ENCODE measurements around the gene HOXC13.

HOXC13 gene

GRCh38 chr12:53955776-53956250 is 17.2 kb downstream of the HOXC13 start:
- TF ChIP-seq POLR2AphosphoS5 (IDR thresholded peaks at IDR 0.05; ENCODE audit: low read depth, low read length) (no peak), FOXP2 (optimal IDR thresholded peaks at IDR 0.05; ENCODE audit: borderline replicate concordance, extremely low read depth, extremely low read length, insufficient read depth) (no peak), SIN3A (IDR thresholded peaks at IDR 0.05; ENCODE audit: borderline replicate concordance, insufficient read depth, low read length) (no peak), TAF1 (IDR thresholded peaks at IDR 0.05; ENCODE audit: borderline replicate concordance, insufficient read depth, low read length) (no peak)
- TF ChIP-seq, protein P1, sequence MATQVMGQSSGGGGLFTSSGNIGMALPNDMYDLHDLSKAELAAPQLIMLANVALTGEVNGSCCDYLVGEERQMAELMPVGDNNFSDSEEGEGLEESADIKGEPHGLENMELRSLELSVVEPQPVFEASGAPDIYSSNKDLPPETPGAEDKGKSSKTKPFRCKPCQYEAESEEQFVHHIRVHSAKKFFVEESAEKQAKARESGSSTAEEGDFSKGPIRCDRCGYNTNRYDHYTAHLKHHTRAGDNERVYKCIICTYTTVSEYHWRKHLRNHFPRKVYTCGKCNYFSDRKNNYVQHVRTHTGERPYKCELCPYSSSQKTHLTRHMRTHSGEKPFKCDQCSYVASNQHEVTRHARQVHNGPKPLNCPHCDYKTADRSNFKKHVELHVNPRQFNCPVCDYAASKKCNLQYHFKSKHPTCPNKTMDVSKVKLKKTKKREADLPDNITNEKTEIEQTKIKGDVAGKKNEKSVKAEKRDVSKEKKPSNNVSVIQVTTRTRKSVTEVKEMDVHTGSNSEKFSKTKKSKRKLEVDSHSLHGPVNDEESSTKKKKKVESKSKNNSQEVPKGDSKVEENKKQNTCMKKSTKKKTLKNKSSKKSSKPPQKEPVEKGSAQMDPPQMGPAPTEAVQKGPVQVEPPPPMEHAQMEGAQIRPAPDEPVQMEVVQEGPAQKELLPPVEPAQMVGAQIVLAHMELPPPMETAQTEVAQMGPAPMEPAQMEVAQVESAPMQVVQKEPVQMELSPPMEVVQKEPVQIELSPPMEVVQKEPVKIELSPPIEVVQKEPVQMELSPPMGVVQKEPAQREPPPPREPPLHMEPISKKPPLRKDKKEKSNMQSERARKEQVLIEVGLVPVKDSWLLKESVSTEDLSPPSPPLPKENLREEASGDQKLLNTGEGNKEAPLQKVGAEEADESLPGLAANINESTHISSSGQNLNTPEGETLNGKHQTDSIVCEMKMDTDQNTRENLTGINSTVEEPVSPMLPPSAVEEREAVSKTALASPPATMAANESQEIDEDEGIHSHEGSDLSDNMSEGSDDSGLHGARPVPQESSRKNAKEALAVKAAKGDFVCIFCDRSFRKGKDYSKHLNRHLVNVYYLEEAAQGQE (IDR thresholded peaks at IDR 0.05; ENCODE audit: insufficient read depth in 1 of 2, low read depth in 2 of 2, low read length in 2 of 2) = no peak

- TF ChIP-seq TAF1 (IDR thresholded peaks at IDR 0.05; ENCODE audit: borderline replicate concordance, insufficient read depth, low read length) (no peak), FOXP2 (optimal IDR thresholded peaks at IDR 0.05; ENCODE audit: borderline replicate concordance, extremely low read depth, extremely low read length, insufficient read depth) (no peak), SIN3A (IDR thresholded peaks at IDR 0.05; ENCODE audit: borderline replicate concordance, insufficient read depth, low read length) (no peak), POLR2AphosphoS5 (IDR thresholded peaks at IDR 0.05; ENCODE audit: low read depth, low read length) (no peak)
- TF ChIP-seq, protein P1 (IDR thresholded peaks at IDR 0.05; ENCODE audit: insufficient read depth in 1 of 2, low read depth in 2 of 2, low read length in 2 of 2) = no peak
Observed at GRCh38 chr12:53956251-53956887, 17.7 kb downstream of the HOXC13 start.

DNA sequence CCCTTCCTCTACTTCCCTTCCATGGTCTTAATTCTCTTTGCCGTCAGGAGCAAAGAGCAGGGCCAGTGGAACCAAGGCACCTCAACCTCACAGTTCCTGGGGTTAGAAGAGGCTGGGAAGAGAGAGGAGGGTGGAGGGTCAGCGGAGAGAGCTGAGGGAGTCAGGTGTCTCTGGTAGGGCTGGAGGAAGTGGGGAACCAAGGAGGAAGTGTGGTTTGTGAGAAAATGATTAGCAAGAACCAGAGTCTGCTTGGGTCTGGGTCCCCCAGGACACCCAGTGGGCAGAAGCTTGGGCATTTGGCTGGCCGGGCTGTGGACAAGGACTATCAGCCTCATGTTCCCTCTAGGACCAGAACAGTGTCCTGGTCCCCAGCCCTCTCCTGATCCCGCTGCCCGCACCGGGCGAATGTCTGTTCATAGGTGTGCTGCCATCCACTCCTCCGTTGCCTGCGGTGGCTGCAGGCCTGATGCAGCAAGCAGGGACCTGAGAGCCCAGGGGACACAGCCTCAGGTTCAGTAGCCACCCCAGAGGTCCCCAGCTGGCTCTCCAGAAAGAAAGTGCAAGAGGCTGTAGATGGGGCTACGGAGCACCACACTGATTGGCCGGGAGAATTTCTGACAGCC is 18.4 kb downstream of the HOXC13 start:
- TF ChIP-seq, protein P1 (IDR thresholded peaks at IDR 0.05; ENCODE audit: insufficient read depth in 1 of 2, low read depth in 2 of 2, low read length in 2 of 2) = no peak
- TF ChIP-seq FOXP2 (optimal IDR thresholded peaks at IDR 0.05; ENCODE audit: borderline replicate concordance, extremely low read depth, extremely low read length, insufficient read depth) (no peak), TAF1 (IDR thresholded peaks at IDR 0.05; ENCODE audit: borderline replicate concordance, insufficient read depth, low read length) (no peak), SIN3A (IDR thresholded peaks at IDR 0.05; ENCODE audit: borderline replicate concordance, insufficient read depth, low read length) (no peak), POLR2AphosphoS5 (IDR thresholded peaks at IDR 0.05; ENCODE audit: low read depth, low read length) (no peak)

DNA sequence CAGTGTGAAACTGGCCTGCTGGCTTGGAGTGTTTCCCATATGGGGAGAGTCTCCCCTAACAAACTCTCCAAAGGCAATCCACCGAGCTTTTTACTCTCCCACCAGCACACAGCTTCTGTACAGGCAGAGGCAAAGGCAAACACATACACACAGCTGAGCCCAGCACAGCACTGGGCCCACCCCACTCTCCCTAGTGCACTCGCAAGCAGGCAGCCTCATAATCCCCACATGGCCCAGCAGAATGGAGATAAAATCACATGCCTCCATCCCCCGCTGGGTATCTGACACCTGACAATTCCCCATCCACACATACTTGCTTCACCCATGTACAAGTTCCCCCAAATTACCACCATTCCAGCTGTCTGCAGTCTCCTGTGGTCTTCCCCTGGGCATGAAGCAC is 19.5 kb downstream of the HOXC13 start:
- TF ChIP-seq, protein P1 (IDR thresholded peaks at IDR 0.05; ENCODE audit: insufficient read depth in 1 of 2, low read depth in 2 of 2, low read length in 2 of 2) = no peak
- TF ChIP-seq SIN3A (IDR thresholded peaks at IDR 0.05; ENCODE audit: borderline replicate concordance, insufficient read depth, low read length) = no peak
- TF ChIP-seq TAF1 (IDR thresholded peaks at IDR 0.05; ENCODE audit: borderline replicate concordance, insufficient read depth, low read length) = no peak
- no peak for TF ChIP-seq FOXP2 (optimal IDR thresholded peaks at IDR 0.05; ENCODE audit: borderline replicate concordance, extremely low read depth, extremely low read length, insufficient read depth)
- no peak for TF ChIP-seq POLR2AphosphoS5 (IDR thresholded peaks at IDR 0.05; ENCODE audit: low read depth, low read length)

Measured in PFSK-1 (cell line).